Measurements from ENCODE around the gene SRR.
A peak's percentile ranks its signal among the peaks of the same experiment; 100 is the strongest.

Gene SRR

DNA sequence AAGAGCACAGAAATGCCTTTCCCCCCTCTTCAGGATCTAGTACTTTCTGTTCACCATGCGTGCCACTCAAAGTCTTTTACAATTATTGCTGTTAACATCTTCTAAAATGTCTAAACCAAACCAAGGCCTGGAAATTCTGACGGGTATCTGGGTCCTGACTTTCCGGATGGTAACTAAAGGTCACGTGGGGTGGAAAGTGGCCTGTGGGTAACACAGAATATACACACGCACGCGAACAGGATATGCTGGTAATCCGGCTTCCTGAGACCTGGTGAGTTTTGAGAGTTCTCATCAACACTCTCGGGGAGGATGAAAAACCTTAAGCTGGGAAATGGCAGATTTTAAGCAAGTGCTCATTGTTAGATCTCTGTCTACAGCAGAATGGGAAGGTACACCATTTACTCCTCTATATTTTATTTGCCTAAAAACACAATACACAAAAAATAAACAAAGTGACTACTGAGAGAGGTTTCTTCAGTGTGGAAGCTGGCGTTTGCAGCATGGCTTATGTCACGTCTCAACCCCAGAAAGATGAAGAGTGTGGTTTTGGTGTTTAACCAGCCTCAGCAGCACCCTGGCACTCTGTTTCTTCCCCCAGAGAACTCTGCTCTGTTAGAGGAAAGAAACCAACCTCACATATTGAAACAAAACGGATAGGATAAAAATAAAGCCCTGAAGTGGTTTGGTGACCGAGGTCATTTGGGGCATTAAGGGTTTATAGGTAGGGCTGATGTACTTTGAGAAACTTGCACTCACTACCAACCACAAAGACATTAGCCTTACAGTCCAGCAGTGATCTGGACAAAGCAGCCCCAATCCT lies 37.5 kb upstream of the SRR start:
- Histone ChIP-seq H3K27me3 (ENCODE audit: control insufficient read depth in 1 of 2, insufficient read depth in 1 of 2, low read length in 2 of 2) (no peaks in the 10 kb centered on the region), H3K9ac (ENCODE audit: low read length) (no peak overlapping the region), H2AK5ac (ENCODE audit: low read length, severe bottlenecking) (no peak overlapping the region), H3K9me3 (ENCODE audit: control insufficient read depth, low read length) (no peaks in the 10 kb centered on the region), H3K23ac (ENCODE audit: low read length in 2 of 2) (no peak overlapping the region), H3K4ac (ENCODE audit: low read depth in 1 of 2, low read length in 2 of 2) (no peak overlapping the region), H2BK120ac (ENCODE audit: low read depth, low read length) (no peak overlapping the region), H3K14ac (ENCODE audit: low read length in 2 of 2) (no peak overlapping the region), H3K4me1 (ENCODE audit: control insufficient read depth, insufficient read depth, low read depth, low read length) (peaks cover 1% of the 10 kb centered on the region), H2BK15ac (ENCODE audit: low read depth, poor library complexity, severe bottlenecking) (no peak overlapping the region), H4K8ac (ENCODE audit: low read length) (no peak overlapping the region), H2BK12ac (ENCODE audit: low read length in 2 of 2) (no peak overlapping the region), H2AFZ (ENCODE audit: low read depth, low read length) (no peak overlapping the region), H3K36me3 (ENCODE audit: control insufficient read depth in 1 of 2, insufficient read depth in 2 of 2, low read depth in 1 of 2, low read length in 2 of 2) (peaks cover 26 to 37% of the 10 kb centered on the region in 2 experiments), H3K4me3 (ENCODE audit: insufficient read depth in 1 of 2, low read depth in 1 of 2, low read length in 2 of 2) (no peak overlapping the region), H3K27ac (ENCODE audit: low read length, poor library complexity, severe bottlenecking) (no peak overlapping the region), H4K91ac (ENCODE audit: low read length) (no peak overlapping the region), H3K4me2 (ENCODE audit: low read length, poor library complexity, severe bottlenecking) (no peak overlapping the region), H3K18ac (ENCODE audit: low read depth in 1 of 2, low read length in 2 of 2) (no peak overlapping the region), H3K79me1 (replicated peaks; ENCODE audit: low read length, poor library complexity, severe bottlenecking) (peaks cover 28% of the 10 kb centered on the region), H2BK5ac (ENCODE audit: low read depth, low read length, poor library complexity, severe bottlenecking) (no peak overlapping the region)
- DNase-seq = peak; percentile 44
- WGBS = 91% methylated on average over 7 of the region's 13 CpGs

DNA sequence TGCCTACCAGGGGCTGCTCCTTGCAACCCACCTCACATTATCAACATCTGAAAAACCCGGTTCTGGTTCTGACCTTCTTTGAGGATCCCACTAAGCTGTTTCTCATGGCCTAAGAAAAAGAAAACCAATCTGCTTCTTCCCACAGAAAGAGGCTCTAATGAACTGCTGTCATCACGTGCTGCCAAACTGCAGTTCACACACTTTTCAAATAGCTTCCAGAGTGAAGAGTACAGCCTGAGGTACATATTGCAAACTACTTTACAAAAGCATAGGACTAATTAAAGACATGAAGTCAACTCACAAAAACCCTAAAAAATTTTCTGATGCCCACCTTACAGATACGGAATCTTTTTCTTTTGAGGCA lies 36.9 kb upstream of the SRR start:
- Histone ChIP-seq H2BK5ac (ENCODE audit: low read depth, low read length, poor library complexity, severe bottlenecking) (no peak overlapping the region), H3K9ac (ENCODE audit: low read length) (no peak overlapping the region), H3K4me2 (ENCODE audit: low read length, poor library complexity, severe bottlenecking) (no peak overlapping the region), H3K4me3 (ENCODE audit: insufficient read depth in 1 of 2, low read depth in 1 of 2, low read length in 2 of 2) (no peak overlapping the region), H4K8ac (ENCODE audit: low read length) (no peak overlapping the region), H3K14ac (ENCODE audit: low read length in 2 of 2) (no peak overlapping the region), H2BK15ac (ENCODE audit: low read depth, poor library complexity, severe bottlenecking) (no peak overlapping the region), H3K27ac (ENCODE audit: low read length, poor library complexity, severe bottlenecking) (no peak overlapping the region), H3K23ac (ENCODE audit: low read length in 2 of 2) (no peak overlapping the region), H3K27me3 (ENCODE audit: control insufficient read depth in 1 of 2, insufficient read depth in 1 of 2, low read length in 2 of 2) (no peaks in the 10 kb centered on the region), H2AK5ac (ENCODE audit: low read length, severe bottlenecking) (no peak overlapping the region), H3K36me3 (ENCODE audit: control insufficient read depth in 1 of 2, insufficient read depth in 2 of 2, low read depth in 1 of 2, low read length in 2 of 2) (peaks cover 26 to 37% of the 10 kb centered on the region in 2 experiments), H2BK12ac (ENCODE audit: low read length in 2 of 2) (no peak overlapping the region), H3K4me1 (ENCODE audit: control insufficient read depth, insufficient read depth, low read depth, low read length) (peaks cover 1% of the 10 kb centered on the region), H3K79me1 (replicated peaks; ENCODE audit: low read length, poor library complexity, severe bottlenecking) (peaks cover 29% of the 10 kb centered on the region), H3K9me3 (ENCODE audit: control insufficient read depth, low read length) (no peaks in the 10 kb centered on the region), H2BK120ac (ENCODE audit: low read depth, low read length) (no peak overlapping the region), H2AFZ (ENCODE audit: low read depth, low read length) (no peak overlapping the region), H3K4ac (ENCODE audit: low read depth in 1 of 2, low read length in 2 of 2) (no peak overlapping the region), H4K91ac (ENCODE audit: low read length) (no peak overlapping the region), H3K18ac (ENCODE audit: low read depth in 1 of 2, low read length in 2 of 2) (no peak overlapping the region)
- whole genome bisulfite sequencing = 80% methylated on average over 3 of the region's 3 CpGs
- DNase-seq = no peak

DNA sequence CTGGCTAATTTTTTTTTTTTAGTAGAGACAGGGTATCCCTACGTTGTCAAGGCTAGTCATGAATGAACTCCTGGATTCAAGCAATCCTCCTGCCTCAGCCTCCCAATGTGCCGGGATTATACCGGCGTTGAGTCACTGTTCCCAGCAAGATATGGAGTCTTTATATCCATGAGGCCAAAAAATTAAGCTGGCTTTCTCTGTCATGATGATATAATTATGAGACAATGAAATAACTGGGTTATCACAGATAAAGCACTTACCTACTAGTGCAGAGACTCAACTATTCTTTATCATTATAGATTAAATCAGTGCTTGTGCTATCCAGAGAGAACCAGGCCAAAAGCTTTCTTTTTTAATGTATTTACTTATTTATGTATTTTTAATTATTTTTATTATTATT lies 36.4 kb upstream of the SRR start:
- Histone ChIP-seq H3K27ac (ENCODE audit: low read length, poor library complexity, severe bottlenecking) (no peak overlapping the region), H2BK120ac (ENCODE audit: low read depth, low read length) (no peak overlapping the region), H2AK5ac (ENCODE audit: low read length, severe bottlenecking) (no peak overlapping the region), H3K4me3 (ENCODE audit: insufficient read depth in 1 of 2, low read depth in 1 of 2, low read length in 2 of 2) (no peak overlapping the region), H3K27me3 (ENCODE audit: control insufficient read depth in 1 of 2, insufficient read depth in 1 of 2, low read length in 2 of 2) (no peaks in the 10 kb centered on the region), H3K79me1 (replicated peaks; ENCODE audit: low read length, poor library complexity, severe bottlenecking) (peaks cover 34% of the 10 kb centered on the region), H4K91ac (ENCODE audit: low read length) (no peak overlapping the region), H2BK12ac (ENCODE audit: low read length in 2 of 2) (no peak overlapping the region), H3K4me2 (ENCODE audit: low read length, poor library complexity, severe bottlenecking) (no peak overlapping the region), H3K4ac (ENCODE audit: low read depth in 1 of 2, low read length in 2 of 2) (no peak overlapping the region), H3K14ac (ENCODE audit: low read length in 2 of 2) (no peak overlapping the region), H2BK15ac (ENCODE audit: low read depth, poor library complexity, severe bottlenecking) (no peak overlapping the region), H2BK5ac (ENCODE audit: low read depth, low read length, poor library complexity, severe bottlenecking) (no peak overlapping the region), H3K9ac (ENCODE audit: low read length) (no peak overlapping the region), H3K36me3 (ENCODE audit: control insufficient read depth in 1 of 2, insufficient read depth in 2 of 2, low read depth in 1 of 2, low read length in 2 of 2) (peaks cover 26 to 42% of the 10 kb centered on the region in 2 experiments), H3K18ac (ENCODE audit: low read depth in 1 of 2, low read length in 2 of 2) (no peak overlapping the region), H3K9me3 (ENCODE audit: control insufficient read depth, low read length) (no peaks in the 10 kb centered on the region), H3K23ac (ENCODE audit: low read length in 2 of 2) (no peak overlapping the region), H4K8ac (ENCODE audit: low read length) (no peak overlapping the region), H2AFZ (ENCODE audit: low read depth, low read length) (no peak overlapping the region), H3K4me1 (ENCODE audit: control insufficient read depth, insufficient read depth, low read depth, low read length) (peaks cover 1% of the 10 kb centered on the region)
- WGBS = 86% methylated on average over 4 of the region's 4 CpGs
- no peak for DNase-seq

DNA sequence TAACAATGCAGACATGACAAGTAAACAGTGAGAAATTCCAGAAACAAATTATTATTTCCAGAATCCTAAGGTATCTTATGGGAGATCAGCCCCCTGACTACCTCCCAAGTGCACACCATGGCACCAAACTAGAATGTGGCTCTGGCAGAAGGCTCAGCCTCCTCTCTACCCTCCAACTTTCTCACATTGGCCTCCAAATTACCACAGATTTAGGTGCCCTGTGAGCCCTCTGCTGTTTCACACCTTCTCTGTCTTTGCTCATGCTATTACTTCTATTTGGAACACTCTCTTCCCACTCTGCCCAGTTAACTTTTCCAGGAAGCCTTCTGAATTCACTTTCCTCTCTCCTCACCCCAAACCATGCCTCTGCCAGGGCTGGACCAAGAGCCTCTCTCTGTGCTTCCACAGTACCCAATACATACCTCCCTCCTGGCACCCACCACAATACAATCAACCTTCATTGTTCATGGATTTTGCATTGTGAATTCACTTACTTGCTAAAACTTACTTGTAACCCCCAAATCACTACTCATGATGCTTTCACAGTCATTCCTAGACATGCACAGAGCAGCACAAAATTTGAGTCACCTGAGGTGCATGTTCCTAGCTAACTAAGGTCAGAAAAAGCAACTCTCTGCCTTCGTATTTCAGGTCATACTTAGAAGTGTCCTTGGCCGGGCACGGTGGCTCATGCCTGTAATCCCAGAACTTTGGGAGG lies 31.6 kb upstream of the SRR start:
- WGBS = 96% methylated on average over 3 of the region's 3 CpGs

More for the DNA sequence above, 31.6 kb upstream of the SRR start:
- H3K23ac ChIP-seq (ENCODE audit: low read length in 2 of 2) = no peak overlapping the region
- H4K91ac ChIP-seq (ENCODE audit: low read length) = no peak overlapping the region
- H3K14ac ChIP-seq (ENCODE audit: low read length in 2 of 2) = no peak overlapping the region
- H3K27me3 ChIP-seq (ENCODE audit: control insufficient read depth in 1 of 2, insufficient read depth in 1 of 2, low read length in 2 of 2) = no peaks in the 10 kb centered on the region
- H3K18ac ChIP-seq (ENCODE audit: low read depth in 1 of 2, low read length in 2 of 2) = no peak overlapping the region
- H3K27ac ChIP-seq (ENCODE audit: low read length, poor library complexity, severe bottlenecking) = no peak overlapping the region
- H3K4me1 ChIP-seq (ENCODE audit: control insufficient read depth, insufficient read depth, low read depth, low read length) = no peaks in the 10 kb centered on the region
- H3K4me3 ChIP-seq (ENCODE audit: insufficient read depth in 1 of 2, low read depth in 1 of 2, low read length in 2 of 2) = no peak overlapping the region
- peaks cover 16% of the 10 kb centered on the region for H3K79me1 ChIP-seq (replicated peaks; ENCODE audit: low read length, poor library complexity, severe bottlenecking)
- no peak overlapping the region for H2AFZ ChIP-seq (ENCODE audit: low read depth, low read length)
- H2BK15ac ChIP-seq (ENCODE audit: low read depth, poor library complexity, severe bottlenecking) = no peak overlapping the region
- no peaks in the 10 kb centered on the region for H3K9me3 ChIP-seq (ENCODE audit: control insufficient read depth, low read length)
- DNase-seq = no peak
- peaks cover 31 to 61% of the 10 kb centered on the region in 2 experiments for H3K36me3 ChIP-seq (ENCODE audit: control insufficient read depth in 1 of 2, insufficient read depth in 2 of 2, low read depth in 1 of 2, low read length in 2 of 2)
- H2BK120ac ChIP-seq (ENCODE audit: low read depth, low read length) = no peak overlapping the region
- H3K9ac ChIP-seq (ENCODE audit: low read length) = no peak overlapping the region
- H2AK5ac ChIP-seq (ENCODE audit: low read length, severe bottlenecking) = no peak overlapping the region
- no peak overlapping the region for H3K4me2 ChIP-seq (ENCODE audit: low read length, poor library complexity, severe bottlenecking)
- H2BK5ac ChIP-seq (ENCODE audit: low read depth, low read length, poor library complexity, severe bottlenecking) = no peak overlapping the region
- no peak overlapping the region for H3K4ac ChIP-seq (ENCODE audit: low read depth in 1 of 2, low read length in 2 of 2)
- no peak overlapping the region for H2BK12ac ChIP-seq (ENCODE audit: low read length in 2 of 2)
- no peak overlapping the region for H4K8ac ChIP-seq (ENCODE audit: low read length)
